ENCODE results near the gene SH3RF3.

Gene SH3RF3

DNA sequence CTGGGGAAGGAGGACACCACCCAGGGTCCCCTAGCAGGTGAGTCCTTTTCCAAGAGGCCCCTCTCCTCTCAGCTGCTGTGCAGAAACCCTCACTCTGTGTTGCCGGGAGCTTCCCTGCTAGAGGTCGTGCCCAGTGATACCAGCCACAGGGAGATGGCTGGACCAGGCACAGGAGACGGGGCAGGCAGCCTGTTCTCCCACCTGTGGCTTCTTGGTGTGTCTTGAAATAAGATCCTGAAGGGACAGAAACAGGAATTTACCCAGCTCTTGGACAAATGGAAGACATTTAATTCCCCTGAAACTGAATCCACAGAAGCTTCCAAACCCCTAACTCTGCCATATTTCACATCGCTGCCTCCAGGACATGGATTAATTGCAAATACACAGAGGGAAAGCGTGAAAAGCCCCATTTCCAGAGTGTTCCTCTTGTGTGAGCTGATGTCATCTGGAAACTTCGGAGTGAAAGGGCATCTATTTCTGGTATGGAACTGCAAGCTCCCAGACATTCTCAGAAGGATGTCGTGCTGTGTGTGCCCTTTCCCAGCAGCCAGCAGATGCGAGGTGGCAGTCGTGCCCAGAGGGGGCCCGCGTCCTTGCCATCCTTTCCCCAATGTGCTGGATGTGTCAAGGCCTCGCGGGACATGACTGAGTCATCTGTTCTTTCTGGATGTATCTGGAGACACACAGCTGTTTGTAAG lies 307.0 kb downstream of the SH3RF3 start:
- DNase-seq (ENCODE audit: low read depth in 2 of 2), result no peak

DNA sequence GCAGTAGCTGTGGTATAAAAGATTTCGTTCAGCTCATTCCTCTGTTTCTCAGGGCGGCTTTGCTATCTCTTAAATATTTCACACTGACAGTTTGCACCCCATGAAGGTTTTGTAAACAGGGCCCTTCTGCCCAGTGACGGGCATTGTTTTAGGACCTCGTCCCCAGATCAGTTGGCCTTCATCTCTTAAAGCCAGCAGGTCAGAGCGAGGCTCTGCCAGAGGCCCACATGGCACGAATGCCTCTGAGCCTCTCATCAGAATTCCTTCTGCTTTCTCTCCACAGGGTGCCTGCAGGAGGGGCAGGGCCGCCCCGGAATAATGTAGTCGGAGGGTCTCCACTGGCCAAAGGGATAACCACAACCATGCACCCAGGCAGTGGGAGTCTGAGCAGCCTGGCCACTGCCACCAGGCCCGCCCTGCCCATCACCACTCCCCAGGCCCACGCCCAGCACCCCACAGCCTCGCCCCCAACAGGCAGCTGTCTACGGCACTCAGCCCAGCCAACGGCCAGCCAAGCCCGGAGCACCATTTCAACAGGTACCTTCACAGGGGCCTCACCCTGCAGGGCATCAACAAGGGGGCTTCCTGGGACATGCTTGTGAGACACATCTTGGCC lies 307.7 kb downstream of the SH3RF3 start:
- DNase-seq (ENCODE audit: low read depth in 2 of 2), result no peak

DNA sequence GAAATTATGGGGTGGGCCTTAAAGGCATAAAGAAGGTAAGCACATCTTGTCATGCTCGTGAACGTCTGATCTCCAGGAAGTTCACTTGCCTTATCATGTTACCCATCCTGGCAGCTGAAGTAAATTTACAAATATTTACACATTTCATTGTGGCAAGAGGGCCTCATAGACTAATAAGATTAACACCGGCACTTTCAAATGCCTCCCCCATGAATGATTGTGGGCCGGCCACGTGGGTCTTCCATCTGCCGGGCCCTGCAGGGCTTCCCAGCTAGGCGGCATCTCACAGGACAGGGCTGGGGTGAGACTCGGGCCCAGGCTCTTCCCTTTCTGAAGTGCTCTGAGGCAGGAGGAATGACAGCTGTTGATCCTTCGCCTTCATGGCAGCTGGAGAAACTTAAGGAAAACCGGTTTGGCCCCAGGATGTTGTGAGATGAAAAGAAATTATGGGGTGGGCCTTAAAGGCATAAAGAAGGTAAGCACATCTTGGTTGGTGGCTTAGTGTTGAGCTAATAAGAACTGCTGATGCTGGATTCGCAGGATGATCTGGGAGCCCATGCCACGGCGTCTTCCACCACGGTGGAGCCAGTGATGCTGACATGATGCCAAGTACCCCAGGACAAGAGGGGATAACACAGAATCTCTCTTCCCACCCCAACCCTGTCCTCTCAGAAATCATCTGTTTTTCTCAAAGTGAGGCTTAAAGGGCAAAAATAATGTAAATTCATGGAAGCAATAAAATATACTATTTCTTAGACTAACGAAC lies 308.5 kb downstream of the SH3RF3 start:
- no peak for DNase-seq (ENCODE audit: low read depth in 2 of 2)

GRCh38 chr2:109438146-109438545 lies 309.1 kb downstream of the SH3RF3 start:
- no peak for DNase-seq (ENCODE audit: low read depth in 2 of 2)

DNA sequence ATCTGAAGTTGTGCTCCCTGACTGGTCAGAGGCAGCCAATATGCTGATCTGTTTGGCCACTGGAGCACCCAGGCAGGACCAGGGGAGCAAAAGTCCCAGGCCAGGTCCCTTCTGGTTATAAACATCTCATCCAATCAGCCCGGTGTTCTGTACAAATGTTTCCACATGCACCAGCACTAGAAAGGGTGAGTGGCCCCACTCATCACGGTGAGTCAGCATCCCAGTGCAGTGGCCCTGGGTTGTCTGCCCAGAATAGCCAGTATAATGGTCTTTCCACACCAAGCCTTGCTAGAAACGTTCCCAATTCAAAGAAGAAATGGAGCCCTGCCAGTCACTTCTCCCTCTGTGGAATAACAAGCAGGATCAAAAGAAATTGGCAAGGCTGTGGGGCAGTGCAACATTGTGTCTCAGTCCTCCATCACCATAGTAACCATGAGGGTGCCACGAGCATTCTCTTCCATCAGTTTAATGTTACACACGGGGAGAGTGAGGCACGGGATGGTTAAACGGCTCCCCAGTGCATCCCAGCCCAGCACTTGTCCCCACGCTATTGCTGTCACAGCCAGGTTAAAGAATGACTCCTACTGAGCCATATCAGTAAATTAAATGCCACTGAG lies 309.9 kb downstream of the SH3RF3 start:
- DNase-seq (ENCODE audit: low read depth in 2 of 2), result no peak

GRCh38 chr2:109439390-109439786 lies 310.4 kb downstream of the SH3RF3 start:
- DNase-seq (ENCODE audit: low read depth in 2 of 2), result no peak

- DNase-seq (ENCODE audit: low read depth in 2 of 2), result no peak
Observed at GRCh38 chr2:109439986-109440385, 311.0 kb downstream of the SH3RF3 start.

DNA sequence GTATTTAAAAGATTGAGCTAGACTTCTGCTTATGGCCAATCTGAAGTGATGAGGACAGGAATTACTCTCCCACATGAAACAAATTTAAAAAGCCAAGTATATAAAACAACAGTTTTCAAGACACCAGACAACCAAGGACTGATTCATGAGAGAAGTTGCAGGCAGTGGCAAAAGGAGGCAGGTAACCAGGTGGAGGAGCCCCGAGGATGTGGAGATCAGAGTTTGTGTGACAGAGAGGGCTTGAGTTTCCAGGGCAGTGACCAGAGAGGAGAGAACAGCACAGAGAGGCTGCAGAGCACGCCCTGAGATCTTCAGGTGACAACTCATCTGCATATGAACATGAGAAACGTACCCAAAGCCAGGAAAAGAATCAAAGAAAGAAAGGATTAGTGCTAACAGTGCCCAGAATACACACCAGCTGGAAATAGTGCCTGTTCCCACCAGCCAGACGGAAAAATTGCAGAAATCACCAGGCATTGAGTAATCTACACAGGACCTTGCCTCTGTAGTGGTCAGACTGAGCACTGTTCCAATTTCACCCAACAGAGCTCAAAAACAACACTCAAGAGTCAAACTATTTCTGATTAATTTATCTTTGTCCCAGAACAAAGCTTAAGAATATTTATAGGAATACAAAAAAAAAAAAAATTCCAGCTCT lies 311.6 kb downstream of the SH3RF3 start:
- DNase-seq (ENCODE audit: low read depth in 2 of 2), result no peak

DNA sequence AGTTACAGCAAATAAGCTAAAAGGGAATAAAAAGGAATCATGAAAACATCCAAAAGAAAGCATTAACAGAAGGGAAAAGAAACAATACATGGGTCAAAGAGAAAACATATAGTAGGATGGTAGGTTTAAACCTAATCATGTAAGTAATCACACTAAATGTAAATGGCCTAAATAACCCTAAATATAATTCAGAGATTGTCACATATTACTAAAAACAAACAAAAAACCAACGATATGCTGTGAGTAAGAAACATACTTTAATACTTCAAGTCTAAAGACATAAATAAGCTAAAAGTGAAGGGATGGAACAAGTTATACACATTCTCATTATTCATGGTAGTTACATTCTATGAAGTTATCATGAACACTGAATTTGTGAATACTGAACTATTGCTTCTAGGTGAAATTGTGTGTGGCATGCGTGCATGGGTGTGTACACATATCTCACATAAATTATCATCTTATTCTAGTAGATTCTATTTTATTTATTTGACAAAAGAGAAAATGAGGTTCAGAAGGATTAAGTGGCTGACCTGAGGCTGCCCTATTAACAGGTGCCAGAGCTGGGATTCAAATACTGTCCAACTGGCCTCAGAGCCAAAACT lies 313.8 kb downstream of the SH3RF3 start:
- DNase-seq (ENCODE audit: low read depth in 2 of 2), result no peak

DNA sequence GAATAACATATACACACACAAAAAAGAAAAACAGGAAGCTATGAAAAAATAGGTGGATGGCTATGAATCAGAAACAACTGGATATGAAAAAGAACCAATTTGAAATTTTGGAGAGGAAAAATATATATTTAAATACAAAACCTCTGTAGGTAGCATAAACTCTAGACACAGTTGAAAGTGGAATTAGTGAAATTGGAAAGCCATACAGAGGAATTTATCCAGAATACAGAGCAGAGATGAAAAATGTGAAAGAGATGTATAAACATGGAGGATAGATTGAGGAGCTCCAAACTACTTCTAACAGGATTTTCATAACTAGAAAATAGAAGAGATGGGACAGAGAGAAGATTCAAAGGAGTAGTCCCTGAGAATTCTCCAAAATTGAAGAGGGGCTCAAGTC lies 315.9 kb downstream of the SH3RF3 start:
- DNase-seq (ENCODE audit: low read depth in 2 of 2), result no peak

DNA sequence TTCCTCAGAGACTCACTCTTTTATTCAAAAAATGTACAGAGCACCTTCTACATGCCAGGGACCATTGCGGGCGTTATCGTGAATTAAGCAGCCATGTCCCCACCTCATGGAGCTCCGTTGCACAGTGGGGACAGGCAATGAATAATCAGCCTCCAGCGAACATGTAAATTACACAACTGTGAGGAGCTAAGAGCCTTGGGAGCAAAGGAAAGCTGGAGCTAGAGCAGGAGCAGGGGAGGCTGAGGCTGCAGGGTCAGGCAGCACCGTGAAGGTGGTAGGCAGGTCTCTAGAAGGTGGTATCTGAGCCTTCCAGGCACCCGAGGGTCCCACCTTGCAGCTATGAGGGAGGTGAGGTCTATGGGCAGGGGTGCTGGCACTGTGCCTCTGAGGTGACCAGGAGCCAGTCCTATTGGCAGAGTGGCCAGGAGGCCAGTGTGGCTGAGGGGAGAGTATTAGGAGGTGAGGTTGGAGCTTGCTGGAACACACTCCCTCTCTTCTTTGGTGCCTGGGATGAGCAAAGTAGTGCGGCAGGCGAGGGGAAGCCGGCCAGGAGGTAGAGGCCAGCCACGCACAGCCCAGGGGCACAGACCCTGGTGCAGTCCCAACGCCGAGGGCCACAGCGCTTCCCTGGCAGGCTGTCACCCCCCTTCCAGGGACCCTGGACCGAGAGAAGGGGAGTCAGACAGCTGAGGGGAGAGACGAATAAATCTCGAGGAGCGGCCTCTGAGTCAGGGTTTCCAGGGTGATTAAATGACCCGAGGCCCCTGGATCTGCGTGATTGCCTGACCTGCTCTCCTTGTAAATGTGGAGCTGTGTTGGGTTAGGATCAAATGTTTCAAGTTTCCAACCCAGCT lies 317.5 kb downstream of the SH3RF3 start:
- DNase-seq (ENCODE audit: low read depth in 2 of 2), result no peak

DNA sequence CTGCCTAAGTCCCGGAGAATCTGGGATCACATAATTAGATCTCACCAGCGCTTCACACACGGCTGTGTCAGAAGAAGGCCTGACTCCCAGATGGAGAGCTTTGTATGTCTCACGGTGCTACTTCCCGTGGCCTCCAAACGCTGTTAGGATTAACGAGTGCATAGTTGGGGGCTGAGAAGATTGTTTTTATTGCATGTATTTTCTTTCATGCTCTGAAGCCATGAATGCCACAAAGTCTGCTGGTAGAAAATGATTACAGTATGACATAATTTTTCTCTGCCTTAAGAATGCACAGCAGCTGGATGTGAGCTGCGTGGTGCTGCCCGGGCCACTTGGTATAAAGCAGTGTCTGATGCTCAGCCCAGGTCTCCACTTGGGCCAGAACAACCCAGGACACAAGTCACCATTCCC lies 318.3 kb downstream of the SH3RF3 start:
- DNase-seq (ENCODE audit: low read depth in 2 of 2), result no peak

DNA sequence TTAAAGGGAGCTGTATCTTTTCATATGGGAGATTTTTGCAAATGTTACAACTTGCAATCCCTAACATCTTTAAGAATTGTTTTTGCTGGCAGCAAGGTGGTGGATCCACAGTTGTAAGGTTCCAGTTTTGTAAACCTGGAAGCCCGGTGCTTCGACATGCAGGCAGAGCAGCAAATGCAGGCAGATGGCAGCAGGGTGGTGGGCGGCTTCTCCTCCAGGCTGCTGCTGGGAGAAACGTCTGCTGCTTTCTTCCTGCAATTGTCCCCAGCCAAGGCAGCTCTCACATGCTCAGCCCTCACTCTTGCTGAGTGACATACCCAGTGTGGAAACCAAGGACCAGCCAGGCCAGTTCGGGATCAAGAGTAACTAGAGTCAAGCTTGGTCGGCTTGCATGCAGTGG lies 318.8 kb downstream of the SH3RF3 start:
- no peak for DNase-seq (ENCODE audit: low read depth in 2 of 2)

- DNase-seq (ENCODE audit: low read depth in 2 of 2), result no peak
Observed at GRCh38 chr2:109448207-109448606, 319.2 kb downstream of the SH3RF3 start.

GRCh38 chr2:109448946-109449788 lies 320.2 kb downstream of the SH3RF3 start:
- DNase-seq (ENCODE audit: low read depth in 2 of 2), result no peak

DNA sequence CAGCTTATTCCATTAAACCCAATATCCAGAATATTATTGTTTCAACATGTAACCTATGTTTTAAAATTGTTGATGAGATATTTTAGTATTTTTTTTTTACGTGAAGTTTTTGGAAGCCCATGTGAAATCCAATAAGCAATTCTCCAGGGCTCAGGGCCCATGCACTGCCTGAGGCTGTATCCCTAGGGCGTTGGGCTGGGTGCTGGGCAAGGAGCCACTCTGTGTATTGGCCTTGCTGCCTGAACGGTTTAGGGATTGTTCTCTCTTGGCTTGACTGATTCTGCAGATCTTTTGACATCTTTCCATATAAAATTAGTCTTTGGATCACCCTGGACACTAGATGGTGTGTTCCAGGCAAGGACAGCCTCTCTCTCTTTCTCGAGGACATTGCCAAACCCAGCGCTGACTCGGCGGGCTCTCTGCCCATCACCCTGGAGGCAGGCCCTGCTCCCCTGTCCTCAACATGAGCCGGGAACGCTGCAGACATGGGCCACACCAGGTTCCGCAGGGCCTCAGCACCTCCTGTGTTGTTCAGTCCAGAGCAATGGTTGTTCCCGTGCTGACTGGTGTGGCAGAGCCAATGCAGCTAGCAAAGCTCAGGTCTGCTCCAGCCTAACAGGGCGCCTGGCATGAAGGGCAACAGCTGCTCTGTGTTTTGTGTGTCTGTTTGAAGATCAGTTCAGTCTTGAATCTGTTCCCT lies 321.7 kb downstream of the SH3RF3 start:
- no peak for DNase-seq (ENCODE audit: low read depth in 2 of 2)

GRCh38 chr2:109451671-109452070 lies 322.7 kb downstream of the SH3RF3 start:
- DNase-seq (ENCODE audit: low read depth in 2 of 2), result no peak

DNA sequence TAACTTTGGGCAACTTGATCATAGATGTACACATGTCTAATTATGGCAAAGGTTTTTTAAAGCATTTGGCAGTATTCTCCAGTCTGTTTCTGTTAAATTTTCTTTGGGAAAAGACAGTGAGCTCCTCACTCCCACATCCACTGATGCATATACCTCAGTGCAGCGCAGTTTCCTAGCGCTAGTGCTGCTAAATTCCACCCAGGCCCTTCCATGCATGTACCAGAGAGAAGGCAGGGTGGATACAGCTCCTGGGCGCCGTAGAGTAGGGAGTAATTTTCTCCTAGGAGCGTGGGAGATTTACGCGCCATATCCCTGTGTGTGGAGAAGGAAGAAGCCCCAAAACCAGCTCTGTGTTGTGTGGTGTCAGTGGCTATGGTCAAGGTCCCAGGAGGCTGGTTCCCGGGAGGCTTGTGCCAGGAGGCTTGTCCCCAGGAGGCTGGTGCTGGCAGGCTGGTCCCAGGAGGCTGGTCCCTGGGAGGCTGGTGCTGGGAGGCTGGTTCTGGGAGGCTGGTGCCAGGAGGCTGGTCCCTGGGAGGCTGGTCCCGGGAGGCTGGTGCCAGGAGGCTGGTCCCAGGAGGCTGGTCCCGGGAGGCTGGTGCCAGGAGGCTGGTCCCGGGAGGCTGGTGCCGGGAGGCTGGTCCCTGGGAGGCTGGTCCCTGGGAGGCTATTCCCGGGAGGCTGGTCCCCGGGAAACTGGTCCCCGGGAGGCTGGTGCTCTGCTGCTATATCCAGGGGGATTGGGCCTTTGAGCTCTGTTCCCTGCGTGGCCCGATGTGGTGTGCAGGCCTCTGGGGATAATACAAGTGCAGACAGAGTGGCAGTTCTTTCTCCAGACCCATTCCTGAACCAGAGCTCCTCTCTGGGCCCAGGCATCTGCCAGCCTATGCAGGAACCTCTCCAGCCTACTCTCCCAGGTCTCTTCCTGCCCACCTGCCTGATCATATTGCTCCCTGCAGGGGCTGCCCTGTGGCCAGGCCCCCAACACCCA lies 323.6 kb downstream of the SH3RF3 start:
- no peak for DNase-seq (ENCODE audit: low read depth in 2 of 2)

Data from stimulated activated CD4-positive, alpha-beta T cell treated with anti-CD3 and anti-CD28 coated beads, Interleukin-12 subunit alpha, Interleukin-12 subunit beta, amount 100 ng/mL, for 24 hours (primary cell).